ENCODE measurements around the gene KIF2C.
"Not testable (repeated sequence)": the region's sequence is repeated elsewhere in the genome, so short reads cannot be mapped to it uniquely, and the experiment has no call there.

KIF2C gene

DNA sequence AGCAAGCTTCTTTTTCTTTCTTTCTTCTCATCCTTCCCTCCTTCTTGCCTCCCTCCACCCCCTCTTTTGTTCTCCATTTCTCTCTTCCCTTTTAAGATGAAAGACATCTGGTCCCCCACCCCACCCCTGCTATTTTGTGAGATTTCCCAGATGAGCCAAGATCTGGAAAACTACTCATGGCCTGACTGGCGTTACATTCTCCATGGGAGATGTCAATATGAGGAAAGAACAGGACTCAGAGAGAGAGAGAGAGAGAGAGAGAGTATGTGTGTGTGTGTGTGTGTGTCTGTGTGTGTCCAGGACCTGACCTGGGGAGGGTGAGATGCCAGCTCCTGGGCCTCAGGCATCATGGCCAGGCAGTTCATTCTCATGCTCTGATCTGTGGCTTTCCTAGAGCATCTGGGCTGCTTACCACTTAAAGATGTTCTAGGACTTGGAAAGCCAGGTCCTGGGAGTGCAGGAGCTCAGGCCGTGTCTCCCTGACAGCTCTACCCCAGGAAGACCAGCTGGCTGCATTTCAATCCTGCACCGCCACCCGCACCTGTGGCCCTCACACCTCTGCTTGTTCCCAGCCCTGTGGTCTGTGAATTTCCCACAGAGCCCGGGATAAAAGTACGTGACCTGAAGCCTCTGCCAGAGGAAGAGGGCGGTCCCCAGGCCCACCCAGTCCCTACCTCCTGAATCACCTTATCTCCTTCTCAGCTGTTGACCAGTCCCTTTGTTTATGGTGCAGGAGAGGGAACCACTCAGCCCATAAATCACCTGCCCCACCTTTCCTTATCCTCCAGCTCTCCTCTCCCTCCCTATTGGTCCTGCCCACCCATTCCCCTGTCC lies 51.5 kb downstream of the KIF2C start:
- H3K9ac ChIP-seq (ENCODE audit: insufficient read length): no peak overlapping the region
- no peak overlapping the region for H3K27ac ChIP-seq
- H3K36me3 ChIP-seq (ENCODE audit: insufficient read depth, low read length): no peaks in the 10 kb centered on the region
- DNase-seq (ENCODE audit: low read depth, low spot score): no peak
- no peak overlapping the region for H3K4me3 ChIP-seq
- TF ChIP-seq EZH2 (IDR thresholded peaks at IDR 0.05): no peak
- TF ChIP-seq POLR2AphosphoS5 (IDR thresholded peaks at IDR 0.05; ENCODE audit: borderline replicate concordance, low read depth, low read length): no peak
- no peak for TF ChIP-seq FOXP2 (optimal IDR thresholded peaks at IDR 0.05; ENCODE audit: control extremely low read depth, extremely low read length, insufficient read depth)
- no peaks in the 10 kb centered on the region for H3K9me3 ChIP-seq (ENCODE audit: low read depth, low read length)

DNA sequence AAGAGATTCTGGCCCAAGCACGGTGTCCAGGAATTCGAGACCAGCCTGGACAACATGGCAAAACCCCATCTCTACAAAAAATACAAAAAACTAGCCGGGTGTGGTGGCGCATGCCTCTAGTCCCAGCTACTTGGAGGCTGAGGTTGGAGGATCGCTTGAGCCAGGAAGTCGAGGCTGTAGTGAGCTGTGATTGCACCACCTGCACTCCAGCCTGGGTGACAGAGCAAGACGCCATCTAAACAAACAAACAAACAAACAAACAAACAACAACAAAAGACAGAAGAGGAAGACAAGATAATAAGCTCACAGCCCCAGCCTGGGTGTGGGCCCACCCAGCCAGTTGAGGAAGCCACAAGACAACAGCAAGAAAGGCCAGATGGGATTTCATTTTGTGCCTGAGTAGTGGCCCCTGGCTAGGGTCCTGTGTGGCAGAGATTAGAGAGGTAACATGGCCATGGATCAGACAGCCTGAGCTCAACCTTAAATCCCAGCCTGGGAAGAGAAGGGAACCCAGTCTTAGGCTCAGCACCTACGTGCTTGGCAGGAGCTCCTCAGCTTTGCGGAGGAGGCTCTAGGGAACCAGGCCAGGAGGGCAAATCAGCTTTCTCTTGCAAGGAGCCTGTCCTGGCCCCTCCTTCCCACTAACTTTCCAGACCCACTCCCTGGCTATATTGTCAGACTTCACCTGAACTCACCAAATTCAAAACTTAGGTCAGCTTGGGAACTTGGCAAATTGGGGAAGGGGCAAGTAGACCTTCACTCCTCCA lies 53.3 kb downstream of the KIF2C start:
- no peaks in the 10 kb centered on the region for H3K36me3 ChIP-seq (ENCODE audit: insufficient read depth, low read length)
- no peaks in the 10 kb centered on the region for H3K9me3 ChIP-seq (ENCODE audit: low read depth, low read length)
- DNase-seq (ENCODE audit: low read depth, low spot score): no peak
- H3K27ac ChIP-seq: no peak overlapping the region
- H3K4me3 ChIP-seq: no peak overlapping the region
- no peak overlapping the region for H3K9ac ChIP-seq (ENCODE audit: insufficient read length)
- TF ChIP-seq POLR2AphosphoS5 (IDR thresholded peaks at IDR 0.05; ENCODE audit: borderline replicate concordance, low read depth, low read length) (no peak), EZH2 (IDR thresholded peaks at IDR 0.05) (no peak), FOXP2 (optimal IDR thresholded peaks at IDR 0.05; ENCODE audit: control extremely low read depth, extremely low read length, insufficient read depth) (no peak)

DNA sequence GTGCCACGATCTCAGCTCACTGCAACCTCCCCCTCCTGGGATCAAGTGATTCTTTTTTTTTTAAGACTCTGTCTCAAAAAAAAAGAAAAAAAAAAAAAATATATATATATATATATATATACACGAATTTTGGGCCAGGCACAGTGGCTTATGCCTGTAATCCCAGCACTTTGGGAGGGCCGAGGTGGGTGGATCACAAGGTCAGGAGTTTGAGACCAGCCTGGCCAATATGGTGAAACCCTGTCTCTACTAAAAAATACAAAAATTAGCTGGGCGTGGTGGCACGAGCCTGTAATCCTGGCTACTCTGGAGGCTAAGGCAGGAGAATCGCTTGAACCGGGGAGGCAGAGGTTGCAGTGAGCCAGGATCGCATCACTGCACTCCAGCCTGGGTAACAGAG lies 58.2 kb downstream of the KIF2C start:
- H3K36me3 ChIP-seq (ENCODE audit: insufficient read depth, low read length); H3K9me3 ChIP-seq (ENCODE audit: low read depth, low read length); H3K27ac ChIP-seq; H3K4me3 ChIP-seq; H3K9ac ChIP-seq (ENCODE audit: insufficient read length); DNase-seq (ENCODE audit: low read depth, low spot score): not testable (repeated sequence)

DNA sequence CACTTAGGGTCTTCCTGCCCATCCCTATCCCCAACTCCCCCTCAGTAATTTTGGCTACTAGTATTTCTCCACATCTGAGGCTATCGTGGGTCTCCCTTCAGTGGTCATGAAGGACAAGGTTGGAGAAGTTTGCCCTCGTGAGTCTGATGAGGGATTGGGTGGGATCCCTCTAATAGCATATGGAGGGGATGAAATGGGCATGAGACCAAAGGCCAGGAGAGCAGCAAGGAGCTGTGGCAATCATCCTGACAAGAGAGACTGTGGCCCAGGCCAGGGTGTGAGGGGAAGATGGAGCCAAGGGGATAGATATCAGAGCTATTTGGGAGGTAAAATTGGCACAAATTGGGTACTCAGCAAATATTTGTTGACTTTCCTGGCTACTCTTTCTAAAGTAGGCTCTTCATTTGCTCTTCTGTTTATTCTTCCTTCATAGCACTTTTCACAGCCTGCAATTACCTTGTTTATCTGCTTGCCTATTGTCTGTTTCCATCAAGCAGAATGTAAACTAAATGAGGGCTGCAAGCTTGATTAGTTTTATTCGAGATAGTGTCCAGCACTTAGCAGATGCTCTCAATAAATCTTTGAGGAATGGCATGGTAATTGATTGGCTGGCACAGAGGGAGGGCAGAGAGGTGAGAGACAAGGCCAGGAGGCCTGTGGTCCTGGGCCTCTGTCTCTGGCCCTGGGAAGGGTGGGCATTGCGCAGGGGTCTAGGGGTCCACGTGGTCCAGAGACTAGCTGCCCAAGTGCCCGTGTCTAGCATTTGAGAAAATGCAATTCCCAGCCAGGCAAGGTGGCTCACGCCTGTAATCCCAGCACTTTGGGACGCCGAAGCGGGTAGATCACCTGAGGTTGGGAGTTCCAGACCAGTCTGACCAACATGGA lies 59.1 kb downstream of the KIF2C start:
- Histone ChIP-seq H3K9me3 (ENCODE audit: low read depth, low read length) (no peaks in the 10 kb centered on the region), H3K27ac (no peak overlapping the region), H3K9ac (ENCODE audit: insufficient read length) (no peak overlapping the region), H3K4me3 (no peak overlapping the region), H3K36me3 (ENCODE audit: insufficient read depth, low read length) (no peaks in the 10 kb centered on the region)
- DNase-seq (ENCODE audit: low read depth, low spot score): no peak
- no peak for TF ChIP-seq FOXP2 (optimal IDR thresholded peaks at IDR 0.05; ENCODE audit: control extremely low read depth, extremely low read length, insufficient read depth)
- no peak for TF ChIP-seq EZH2 (IDR thresholded peaks at IDR 0.05)
- no peak for TF ChIP-seq POLR2AphosphoS5 (IDR thresholded peaks at IDR 0.05; ENCODE audit: borderline replicate concordance, low read depth, low read length)

DNA sequence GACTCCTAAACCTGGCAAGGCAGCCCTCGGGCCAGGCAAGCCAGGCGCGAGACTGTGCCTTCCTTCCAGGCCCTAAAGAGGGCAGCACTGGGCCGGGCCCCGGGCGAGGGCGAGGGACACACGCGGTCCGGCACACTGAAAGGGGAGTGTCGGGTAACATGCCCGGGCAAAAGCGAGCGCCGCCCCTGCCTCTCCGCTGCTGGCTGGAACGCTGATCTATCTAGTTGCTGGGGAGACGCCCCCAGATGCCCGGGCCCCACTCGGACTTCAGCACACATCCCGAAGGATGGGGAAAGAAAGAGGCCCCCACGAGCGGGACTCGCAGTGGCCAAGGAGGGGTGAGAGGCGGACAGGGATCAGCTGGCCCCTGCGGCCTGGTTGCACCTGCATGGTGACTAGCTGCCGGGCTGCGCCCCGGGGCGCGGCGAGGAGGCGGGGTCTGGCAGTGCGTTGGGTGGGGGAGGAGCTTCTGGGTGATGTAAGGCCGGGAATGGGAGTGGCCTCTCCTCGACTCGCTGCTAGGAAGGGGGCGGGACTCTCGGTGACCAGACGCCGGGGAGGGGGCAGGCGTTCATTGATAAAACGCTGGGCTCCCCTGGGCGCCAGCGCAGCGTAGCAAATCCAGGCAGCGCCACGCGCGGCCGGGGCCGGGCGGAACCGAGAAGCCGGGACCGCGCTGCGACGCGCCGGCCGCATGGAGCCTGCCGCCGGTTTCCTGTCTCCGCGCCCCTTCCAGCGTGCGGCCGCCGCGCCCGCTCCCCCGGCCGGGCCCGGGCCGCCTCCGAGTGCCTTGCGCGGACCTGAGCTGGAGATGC lies 60.3 kb downstream of the KIF2C start, which contains the start of gene PLK3:
PLK3 (plus strand) TSS at position 608 of the 815 bp plus-strand sequence; CDS start at position 695, 87 bp downstream.
- H3K9me3 ChIP-seq (ENCODE audit: low read depth, low read length): no peaks in the 10 kb centered on the region
- peak within 1 kb of the TSS; percentile 82 for H3K9ac ChIP-seq (ENCODE audit: insufficient read length)
- TF ChIP-seq FOXP2 (optimal IDR thresholded peaks at IDR 0.05; ENCODE audit: control extremely low read depth, extremely low read length, insufficient read depth): no peak
- peak; percentile 84 for TF ChIP-seq POLR2AphosphoS5 (IDR thresholded peaks at IDR 0.05; ENCODE audit: borderline replicate concordance, low read depth, low read length)
- peak within 1 kb of the TSS; percentile 73 for H3K27ac ChIP-seq
- no peaks in the 10 kb centered on the region; the same call in 1 of the 2 replicates for H3K36me3 ChIP-seq (ENCODE audit: insufficient read depth, low read length)
- DNase-seq (ENCODE audit: low read depth, low spot score): peak; percentile 76
- peak within 1 kb of the TSS; percentile 94 for H3K4me3 ChIP-seq

DNA sequence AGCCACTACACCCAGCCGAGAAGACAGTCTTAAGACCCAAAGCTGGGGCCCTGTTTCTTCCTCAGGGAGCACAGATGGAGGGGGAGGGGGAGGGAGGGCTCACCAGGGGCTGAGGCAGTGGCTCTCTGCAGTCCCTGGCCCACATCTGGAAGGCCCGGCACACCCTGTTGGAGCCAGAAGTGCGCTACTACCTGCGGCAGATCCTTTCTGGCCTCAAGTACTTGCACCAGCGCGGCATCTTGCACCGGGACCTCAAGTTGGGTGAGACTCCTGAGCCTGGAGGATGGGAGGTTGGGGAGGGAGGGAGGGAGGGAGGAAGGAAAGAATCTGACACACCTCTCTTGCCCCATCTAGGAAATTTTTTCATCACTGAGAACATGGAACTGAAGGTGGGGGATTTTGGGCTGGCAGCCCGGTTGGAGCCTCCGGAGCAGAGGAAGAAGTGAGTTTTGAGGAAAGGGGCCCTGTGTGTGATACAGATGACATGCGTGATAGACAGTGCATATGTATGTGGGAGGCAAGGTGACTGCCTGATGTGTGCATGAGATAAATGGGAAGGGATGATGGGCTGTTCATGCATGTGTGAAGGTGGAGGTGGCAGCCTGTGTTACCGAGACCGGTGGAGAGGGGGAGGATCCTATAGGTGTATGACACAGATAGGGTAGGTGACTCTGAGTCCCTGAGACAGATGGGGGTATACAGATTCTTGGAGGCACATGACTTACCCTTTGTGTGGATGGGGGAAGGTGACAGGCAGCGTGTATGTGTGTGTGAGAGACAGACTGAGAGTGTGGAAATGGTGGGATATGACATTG lies 62.1 kb downstream of the KIF2C start:
- DNase-seq (ENCODE audit: low read depth, low spot score): no peak
- TF ChIP-seq FOXP2 (optimal IDR thresholded peaks at IDR 0.05; ENCODE audit: control extremely low read depth, extremely low read length, insufficient read depth) (no peak), EZH2 (IDR thresholded peaks at IDR 0.05) (no peak), POLR2AphosphoS5 (IDR thresholded peaks at IDR 0.05; ENCODE audit: borderline replicate concordance, low read depth, low read length) (no peak)
- no peak overlapping the region for H3K27ac ChIP-seq
- no peaks in the 10 kb centered on the region; the same call in 1 of the 2 replicates for H3K36me3 ChIP-seq (ENCODE audit: insufficient read depth, low read length)
- H3K9me3 ChIP-seq (ENCODE audit: low read depth, low read length): no peaks in the 10 kb centered on the region
- no peak overlapping the region for H3K9ac ChIP-seq (ENCODE audit: insufficient read length)
- H3K4me3 ChIP-seq: no peak overlapping the region

All from SK-N-MC (cell line).